Right cardiac atrium (tissue), 5 donors: ENCODE results near the gene RBPJL. TPM values are rescaled to one million over a fixed set of nuclear protein-coding genes. Genes with fewer than 3 reads are reported as not detected.

Experiments used
- ATAC-seq, 2 donors: fragments of 200-7000 bp; cut with Tn5 transposase; one replicate each; pipeline versions ENCODE4 v1.8.0 to v1.9.1; 2020; ENCODE audit warnings: moderate library complexity in 2 of 2, mild to moderate bottlenecking in 1 of 2
- DNase-seq, 3 donors: peaks; one replicate each; pipeline ENCODE4 v3.0.0-alpha.2; 2020
- H3K27ac ChIP-seq: one replicate; pipeline ENCODE4 v1.5.1; 2013; ENCODE audit warnings: mild to moderate bottlenecking, low read length, control low read depth, moderate library complexity
- H3K27me3 ChIP-seq: one replicate; pipeline ENCODE4 v1.6.1; 2013; ENCODE audit not compliant: control insufficient read depth, insufficient read depth
- H3K4me1 ChIP-seq: one replicate; pipeline ENCODE4 v1.6.1; 2013; ENCODE audit warnings: low read length; ENCODE audit not compliant: control insufficient read depth, insufficient read depth
- H3K4me3 ChIP-seq: one replicate; pipeline ENCODE4 v1.5.1; 2013; ENCODE audit warnings: low read length, control low read depth
- H3K9me3 ChIP-seq: one replicate; pipeline ENCODE4 v1.6.1; 2013; ENCODE audit warnings: low read length; ENCODE audit not compliant: control insufficient read depth
- WGBS: extraction: QIAGEN DNeasy Blood & Tissue Kit; methylation state at CpG from one replicate; pipeline ENCODE4 v1.1.7; 2013; 5-methylcytosine and 5-hydroxymethylcytosine counted together
- intact Hi-C, 4 donors: fragments of 100-400 bp; cut with DNase I; formaldehyde crosslinking; loops; one replicate each; pipeline versions ENCODE4 v1.11.0 to v1.14.0; 2022 to 2023
- polyA plus RNA-seq: library from polyadenylated mRNA; stranded (reverse); fragments of 200-250 nt; gene quantifications from one replicate; pipeline ENCODE4 v1.2.3, GENCODE V29; 2013
- total RNA-seq, 4 donors: library from RNA; stranded (reverse); fragmentation: NEBNext Ultra II Directional; extraction: Animal tissue kit (Norgen Biotek cat#: 25700); gene quantifications; one replicate each; pipeline ENCODE4 v1.2.1, GENCODE V29; 2021
- donor health status: healthy with polysubstance abuse.
- donor health status: DM: no; HTN: yes; CAD: no.
- donor health status: DM: no; HTN: no; CAD: no.
- donor health status: DM: no; HTN: yes; CAD: no; lungs with severe emphysema.
- donor health status: DM: yes; HTN: yes; CAD: no.

The RBPJL gene
- total and polyA plus RNA-seq, 5 donors = not detected

- no peak for ATAC-seq
- Histone ChIP-seq H3K4me1 (peaks cover 1% of the 10 kb centered on the region), H3K4me3 (no peak overlapping the region), H3K27me3 (no peaks in the 10 kb centered on the region), H3K9me3 (no peaks in the 10 kb centered on the region), H3K27ac (no peak overlapping the region)
- 84% methylated on average over 5 of the region's 5 CpGs for WGBS
- no peak for DNase-seq
- intact Hi-C loops = loop anchor here in 1 of 4 donors (5.0 kb wide), 1 partner anchor 43 kb away; no protein-coding TSS in a partner anchor
These were observed 58.9 kb downstream of the RBPJL start for GRCh38 chr20:45365444-45365970.

- H3K27ac ChIP-seq = no peak overlapping the region
- peaks cover 1% of the 10 kb centered on the region for H3K4me1 ChIP-seq
- H3K27me3 ChIP-seq = no peaks in the 10 kb centered on the region
- DNase-seq (no peak), ATAC-seq (no peak)
- no peaks in the 10 kb centered on the region for H3K9me3 ChIP-seq
- intact Hi-C loops = loop anchor here in 1 of 4 donors (5.0 kb wide), 1 partner anchor 44 kb away; no protein-coding TSS in a partner anchor
- whole genome bisulfite sequencing = 75% methylated on average over 1 of the region's 1 CpG
- H3K4me3 ChIP-seq = no peak overlapping the region
These were observed 59.6 kb downstream of the RBPJL start for GRCh38 chr20:45366192-45366591.

GRCh38 chr20:45366631-45367030 lies 60.0 kb downstream of the RBPJL start:
- Histone ChIP-seq H3K9me3 (no peaks in the 10 kb centered on the region), H3K4me1 (peaks cover 1% of the 10 kb centered on the region), H3K27ac (no peak overlapping the region), H3K27me3 (no peaks in the 10 kb centered on the region), H3K4me3 (no peak overlapping the region)
- ATAC-seq (no peak), DNase-seq (no peak)
- intact Hi-C loops = loop anchor here in 1 of 4 donors (5.0 kb wide), 1 partner anchor 44 kb away; no protein-coding TSS in a partner anchor
- 79% methylated on average over 11 of the region's 11 CpGs for WGBS

- no peaks in the 10 kb centered on the region for H3K27me3 ChIP-seq
- intact Hi-C loops = loop anchor here in 1 of 4 donors (5.0 kb wide), 1 partner anchor 45 kb away; no protein-coding TSS in a partner anchor
- no peaks in the 10 kb centered on the region for H3K9me3 ChIP-seq
- DNase-seq (no peak), ATAC-seq (no peak)
- H3K4me1 ChIP-seq = peaks cover 1% of the 10 kb centered on the region
- H3K4me3 ChIP-seq = no peak overlapping the region
- no peak overlapping the region for H3K27ac ChIP-seq
These were observed 60.5 kb downstream of the RBPJL start for GRCh38 chr20:45367126-45367525.

Other genes starting within 250 kb of the RBPJL start
- gene KCNS1, start 205.7 kb upstream of the RBPJL start, total RNA-seq = 1 to 10 TPM in 1 of 4 donors, under 1 TPM in 3; 0.37 to 1.2 (median 0.58) TPM
- 0.27 TPM for gene KCNS1, start 205.7 kb upstream of the RBPJL start, polyA plus RNA-seq
- gene WFDC5, start 191.7 kb upstream of the RBPJL start, total RNA-seq = not detected
- gene WFDC5, start 191.7 kb upstream of the RBPJL start, polyA plus RNA-seq = not detected
- not detected for gene WFDC12, start 182.4 kb upstream of the RBPJL start, total RNA-seq
- gene WFDC12, start 182.4 kb upstream of the RBPJL start, polyA plus RNA-seq = not detected
- gene PI3, start 131.9 kb upstream of the RBPJL start, total RNA-seq = not detected
- gene PI3, start 131.9 kb upstream of the RBPJL start, polyA plus RNA-seq = not detected
- not detected for gene SEMG1, start 99.8 kb upstream of the RBPJL start, total RNA-seq
- not detected for gene SEMG1, start 99.8 kb upstream of the RBPJL start, polyA plus RNA-seq
- gene SEMG2, start 85.5 kb upstream of the RBPJL start, total RNA-seq = not detected
- gene SEMG2, start 85.5 kb upstream of the RBPJL start, polyA plus RNA-seq = not detected
- 10 to 100 TPM in 2 of 4 donors, 1 to 10 TPM in 2; 1.4 to 16.6 (median 10.3) TPM for gene SLPI, start 52.3 kb upstream of the RBPJL start, total RNA-seq
- 2.1 TPM for gene SLPI, start 52.3 kb upstream of the RBPJL start, polyA plus RNA-seq
- gene MATN4, start 1.5 kb downstream of the RBPJL start, total RNA-seq = under 1 TPM in 3 of 4 donors, not detected in 1; 0.15 to 0.20 (median 0.17) TPM
- 0.05 TPM for gene MATN4, start 1.5 kb downstream of the RBPJL start, polyA plus RNA-seq
- gene SDC4, start 41.6 kb downstream of the RBPJL start, total RNA-seq = 100 to 1,000 TPM in 1 of 4 donors, 10 to 100 TPM in 3; 57.5 to 125 (median 61.2) TPM
- gene SDC4, start 41.6 kb downstream of the RBPJL start, polyA plus RNA-seq = 63.8 TPM
- 10 to 100 TPM; 21.5 to 28.7 (median 25.8) TPM for gene SYS1, start 56.3 kb downstream of the RBPJL start, total RNA-seq
- 17.1 TPM for gene SYS1, start 56.3 kb downstream of the RBPJL start, polyA plus RNA-seq
- 1 to 10 TPM in 3 of 4 donors, under 1 TPM in 1; 0.82 to 1.5 (median 1.4) TPM for gene TP53TG5, start 71.5 kb downstream of the RBPJL start, total RNA-seq
- gene TP53TG5, start 71.5 kb downstream of the RBPJL start, polyA plus RNA-seq = 0.95 TPM
- gene DBNDD2, start 101.4 kb downstream of the RBPJL start, total RNA-seq = 100 to 1,000 TPM; 163 to 208 (median 178) TPM
- 228 TPM for gene DBNDD2, start 101.4 kb downstream of the RBPJL start, polyA plus RNA-seq
- 100 to 1,000 TPM; 116 to 134 (median 125) TPM for gene PIGT, start 109.3 kb downstream of the RBPJL start, total RNA-seq
- 140 TPM for gene PIGT, start 109.3 kb downstream of the RBPJL start, polyA plus RNA-seq
- gene WFDC2, start 162.9 kb downstream of the RBPJL start, total RNA-seq = 1 to 10 TPM; 1.1 to 2.7 (median 1.9) TPM
- 2.6 TPM for gene WFDC2, start 162.9 kb downstream of the RBPJL start, polyA plus RNA-seq
- gene SPINT3, start 208.8 kb downstream of the RBPJL start, total RNA-seq = not detected
- gene SPINT3, start 208.8 kb downstream of the RBPJL start, polyA plus RNA-seq = not detected
- gene WFDC6, start 232.6 kb downstream of the RBPJL start, total RNA-seq = not detected
- not detected for gene WFDC6, start 232.6 kb downstream of the RBPJL start, polyA plus RNA-seq
- gene EPPIN, start 240.6 kb downstream of the RBPJL start, total RNA-seq = under 1 TPM in 1 of 4 donors, not detected in 3; 0.09 TPM
- not detected for gene EPPIN, start 240.6 kb downstream of the RBPJL start, polyA plus RNA-seq